B cell (primary cell): Measurements from ENCODE around the gene GATAD2B. TPM values are rescaled to one million over a fixed set of nuclear protein-coding genes. Genes with fewer than 3 reads are reported as not detected.

Experiments
- ATAC-seq: fragments of 200-7000 bp; cut with Tn5 transposase; one replicate; pipeline ENCODE4 v1.10.0; 2021; ENCODE audit warnings: low read depth, mild to moderate bottlenecking, moderate number of reproducible peaks, moderate library complexity
- CTCF ChIA-PET: fragments of 350-600 bp; sonication (Branson Sonifier 250); formaldehyde crosslinking; loops from one replicate; lab custom pipeline; 2021; ENCODE audit warnings: antibody characterized with exemption, inconsistent platforms; lab: Charles Lee
- POLR2A ChIA-PET: fragments of 350-600 bp; sonication (Branson Sonifier 250); formaldehyde crosslinking; loops from one replicate; lab custom pipeline; 2021; ENCODE audit warnings: antibody characterized with exemption; lab: Charles Lee
- DNase-seq: peaks from one replicate; pipeline ENCODE4 v3.0.0; 2013
- H2AFZ ChIP-seq: 2 replicates; pipeline ENCODE4 v1.6.1; 2012; ENCODE audit warnings: mild to moderate bottlenecking, low read depth, low read length; ENCODE audit not compliant: insufficient read depth, poor library complexity, severe bottlenecking
- H3K27ac ChIP-seq, 2 donors: 1 replicate in 1 of 2; 2 replicates in 1 of 2; pipeline ENCODE4 v1.5.1; 2012 to 2013; ENCODE audit warnings: low read length in 2 of 2, mild to moderate bottlenecking in 2 of 2, moderate library complexity in 1 of 2
- H3K27me3 ChIP-seq, 4 experiments: fragments of 200-600 bp in 1 of 4; sonication (generic) in 1 of 4; replicated peaks in 1 of 4; 1 replicate in 2 of 4; 2 replicates in 2 of 4; pipeline versions ENCODE4 v1.6.1 to v1.7.0; 2013 to 2016; ENCODE audit warnings: low read length in 3 of 4, mild to moderate bottlenecking in 2 of 4, mixed read lengths in 1 of 4, moderate library complexity in 1 of 4; ENCODE audit not compliant: insufficient read depth in 4 of 4, control insufficient read depth in 3 of 4; ENCODE audit errors: control extremely low read depth in 1 of 4
- H3K36me3 ChIP-seq, 2 experiments: replicated peaks in 1 of 2; 1 replicate in 1 of 2; 2 replicates in 1 of 2; pipeline versions ENCODE4 v1.6.1 to v1.7.1; 2013; ENCODE audit warnings: low read length in 1 of 2; ENCODE audit not compliant: insufficient read depth in 2 of 2, control insufficient read depth in 1 of 2; ENCODE audit errors: control extremely low read depth in 1 of 2, extremely low read depth in 1 of 2
- H3K4me1 ChIP-seq, 2 donors: fragments of 200-600 bp in 1 of 2; sonication (generic) in 1 of 2; 1 replicate in 1 of 2; 2 replicates in 1 of 2; pipeline versions ENCODE4 v1.5.1 to v1.6.1; 2013 to 2017; ENCODE audit warnings: low read length in 2 of 2; ENCODE audit not compliant: control insufficient read depth in 2 of 2, insufficient read depth in 2 of 2
- H3K4me2 ChIP-seq: replicated peaks from 2 replicates; pipeline ENCODE3; 2012; ENCODE audit warnings: mild to moderate bottlenecking, low read depth, low read length; ENCODE audit not compliant: poor library complexity, severe bottlenecking
- H3K4me3 ChIP-seq, 5 experiments: fragments of 200-600 bp in 1 of 5; sonication (generic) in 1 of 5; 1 replicate in 3 of 5; 2 replicates in 2 of 5; pipeline versions ENCODE4 v1.5.1 to v1.7.0; 2011 to 2016; ENCODE audit warnings: low read length in 4 of 5, mild to moderate bottlenecking in 4 of 5, low read depth in 2 of 5, control low read depth in 1 of 5, moderate library complexity in 1 of 5; ENCODE audit not compliant: insufficient read depth in 1 of 5; ENCODE audit errors: control extremely low read depth in 1 of 5, extremely low read depth in 1 of 5
- H3K79me2 ChIP-seq: fragments of 200-600 bp; sonication (generic); one replicate; pipeline ENCODE4 v1.6.0; 2016; ENCODE audit warnings: low read length; ENCODE audit not compliant: control insufficient read depth, insufficient read depth
- H3K9ac ChIP-seq: fragments of 200-600 bp; sonication (generic); 2 replicates; pipeline ENCODE4 v1.6.1; 2017; ENCODE audit warnings: mild to moderate bottlenecking, low read length, moderate library complexity
- H3K9me3 ChIP-seq, 3 donors: one replicate each; pipeline versions ENCODE4 v1.6.1 to v1.7.1; 2013; ENCODE audit warnings: low read length in 2 of 3; ENCODE audit not compliant: control insufficient read depth in 2 of 3, insufficient read depth in 1 of 3; ENCODE audit errors: control extremely low read depth in 1 of 3
- H4K20me1 ChIP-seq: 2 replicates; pipeline ENCODE4 v1.6.0; 2012; ENCODE audit warnings: mild to moderate bottlenecking, low read length; ENCODE audit not compliant: insufficient read depth, control insufficient read depth, poor library complexity, severe bottlenecking
- H3K27ac Mint-ChIP-seq: one replicate; pipeline ENCODE4 v1.8.0; 2021; ENCODE audit warnings: mixed read lengths
- H3K27me3 Mint-ChIP-seq: one replicate; pipeline ENCODE4 v1.8.0; 2021; ENCODE audit warnings: mixed read lengths
- H3K4me1 Mint-ChIP-seq: one replicate; pipeline ENCODE4 v1.8.0; 2021; ENCODE audit warnings: mixed read lengths
- H3K4me3 Mint-ChIP-seq: one replicate; pipeline ENCODE4 v1.8.0; 2021; ENCODE audit warnings: mixed read lengths
- H3K9me3 Mint-ChIP-seq: one replicate; pipeline ENCODE4 v1.8.0; 2022; ENCODE audit warnings: mixed read lengths; ENCODE audit not compliant: insufficient read depth
- EZH2 ChIP-seq: IDR thresholded peaks from 2 replicates; pipeline ENCODE4 v1.6.1; 2012; ENCODE audit warnings: borderline replicate concordance, low read depth, mild to moderate bottlenecking, moderate library complexity, low read length; ENCODE audit not compliant: insufficient read depth, poor library complexity, severe bottlenecking
- WGBS: methylation state at CpG from one replicate; pipeline ENCODE4 v1.1.5; 2013; ENCODE audit warnings: missing lambda C conversion rate; ENCODE audit not compliant: insufficient coverage; 5-methylcytosine and 5-hydroxymethylcytosine counted together
- intact Hi-C: fragments of 100-400 bp; cut with micrococcal nuclease; formaldehyde crosslinking; loops from one replicate; pipeline ENCODE4 v1.10.0; 2022
- polyA plus RNA-seq: library from polyadenylated mRNA; depleted of rRNA; stranded (reverse); fragments of >200 nt; gene quantifications from 2 replicates; pipeline ENCODE4 v1.2.3, GENCODE V29; 2012
- total RNA-seq, 2 donors: library from RNA; stranded (reverse); fragments of 120-200 nt in 1 of 2; gene quantifications; 1 replicate in 1 of 2; 2 replicates in 1 of 2; pipeline versions ENCODE4 v1.2.3 to v1.2.4, GENCODE V29; 2013 to 2022
- TF ChIP-seq, protein P1 (sequence below): fragments of 200-600 bp; IDR thresholded peaks from one replicate; pipeline ENCODE4 v1.8.0; 2022; ENCODE audit warnings: antibody characterized with exemption, mild to moderate bottlenecking

Gene GATAD2B
- total and polyA plus RNA-seq, 2 donors (not counting 1 experiment from before 2014, with no cell fraction given) = 16.7 to 105 TPM

DNA sequence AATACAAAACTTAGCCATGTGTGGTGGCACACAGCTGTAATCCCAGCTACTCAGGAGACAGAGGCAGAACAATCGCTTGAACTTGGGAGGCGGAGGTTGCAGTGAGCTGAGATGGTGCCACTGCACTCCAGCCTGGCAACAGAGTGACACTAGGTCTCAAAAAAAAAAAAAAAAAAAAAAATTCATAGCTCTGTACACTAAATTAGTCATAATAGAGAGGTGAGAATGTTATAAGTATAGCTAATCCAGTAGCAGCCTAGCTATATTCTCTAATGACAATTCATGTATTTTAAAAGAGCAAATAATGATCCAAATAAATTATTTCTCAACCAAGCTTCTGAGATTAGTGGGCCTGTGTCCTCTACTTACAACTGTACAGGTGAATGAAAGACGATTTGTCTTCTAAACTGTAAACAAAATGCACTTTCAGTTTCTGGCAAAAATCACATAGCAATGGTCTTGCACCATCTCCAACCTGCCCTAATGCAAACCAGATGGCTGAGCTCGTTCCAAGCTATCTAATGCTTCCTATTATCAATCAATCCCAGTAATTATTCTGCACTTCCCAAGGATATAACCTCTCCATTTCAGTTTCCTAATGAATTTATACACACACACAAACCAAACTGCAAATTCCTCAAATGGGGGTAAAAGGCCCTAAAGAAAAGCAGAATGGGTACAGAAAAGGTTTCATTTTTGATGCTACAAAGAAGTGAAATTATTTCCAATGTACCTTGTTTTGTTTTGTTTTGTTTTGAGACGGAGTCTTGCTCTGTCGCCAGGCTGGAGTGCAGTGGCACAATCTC, 56.5 kb downstream of the GATAD2B start:
- peaks cover 3 to 8% of the 10 kb centered on the region in 2 donors for H3K4me1 ChIP-seq
- H3K9me3 Mint-ChIP-seq = no peaks in the 10 kb centered on the region
- no peak overlapping the region for H3K4me3 ChIP-seq
- peak overlapping the region; percentile 64 for H3K27ac Mint-ChIP-seq
- intact Hi-C loops = loop anchor here (2.0 kb wide), 1 partner anchor 13 kb away; no protein-coding TSS in a partner anchor
- H3K27me3 ChIP-seq = no peaks in the 10 kb centered on the region
- ATAC-seq = no peak
- H3K4me1 Mint-ChIP-seq = peaks cover 30% of the 10 kb centered on the region
- H3K79me2 ChIP-seq = peaks cover 94% of the 10 kb centered on the region
- H3K4me2 ChIP-seq = peak overlapping the region; percentile 4
- no peak for DNase-seq
- peak overlapping the region in 1 of 2 donors; percentile 64 for H3K27ac ChIP-seq
- H2AFZ ChIP-seq = no peak overlapping the region
- CTCF ChIA-PET = interaction anchor here (0.7 to 0.8 kb wide), 5 partner anchors 13 to 120 kb away, joined by 3 to 4 read pairs (median 4); partner anchors contain the start of gene RAB13
- peaks cover 3 to 11% of the 10 kb centered on the region in 2 experiments for H3K36me3 ChIP-seq
- H3K4me3 Mint-ChIP-seq = peak overlapping the region; percentile 11
- H3K27me3 Mint-ChIP-seq = no peaks in the 10 kb centered on the region
- peaks cover 0 to 5% (median 2%) of the 10 kb centered on the region in 3 donors for H3K9me3 ChIP-seq
- WGBS = 72% methylated on average over 4 of the region's 6 CpGs
- H4K20me1 ChIP-seq = peaks cover 45% of the 10 kb centered on the region
- TF ChIP-seq EZH2 = no peak
- TF ChIP-seq, protein P1, sequence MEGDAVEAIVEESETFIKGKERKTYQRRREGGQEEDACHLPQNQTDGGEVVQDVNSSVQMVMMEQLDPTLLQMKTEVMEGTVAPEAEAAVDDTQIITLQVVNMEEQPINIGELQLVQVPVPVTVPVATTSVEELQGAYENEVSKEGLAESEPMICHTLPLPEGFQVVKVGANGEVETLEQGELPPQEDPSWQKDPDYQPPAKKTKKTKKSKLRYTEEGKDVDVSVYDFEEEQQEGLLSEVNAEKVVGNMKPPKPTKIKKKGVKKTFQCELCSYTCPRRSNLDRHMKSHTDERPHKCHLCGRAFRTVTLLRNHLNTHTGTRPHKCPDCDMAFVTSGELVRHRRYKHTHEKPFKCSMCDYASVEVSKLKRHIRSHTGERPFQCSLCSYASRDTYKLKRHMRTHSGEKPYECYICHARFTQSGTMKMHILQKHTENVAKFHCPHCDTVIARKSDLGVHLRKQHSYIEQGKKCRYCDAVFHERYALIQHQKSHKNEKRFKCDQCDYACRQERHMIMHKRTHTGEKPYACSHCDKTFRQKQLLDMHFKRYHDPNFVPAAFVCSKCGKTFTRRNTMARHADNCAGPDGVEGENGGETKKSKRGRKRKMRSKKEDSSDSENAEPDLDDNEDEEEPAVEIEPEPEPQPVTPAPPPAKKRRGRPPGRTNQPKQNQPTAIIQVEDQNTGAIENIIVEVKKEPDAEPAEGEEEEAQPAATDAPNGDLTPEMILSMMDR = no peak
- H3K9ac ChIP-seq = no peak overlapping the region
- POLR2A ChIA-PET = interaction anchor here (0.7 kb wide), 1 partner anchor 16 kb away, joined by 6 read pairs; no protein-coding TSS in a partner anchor

DNA sequence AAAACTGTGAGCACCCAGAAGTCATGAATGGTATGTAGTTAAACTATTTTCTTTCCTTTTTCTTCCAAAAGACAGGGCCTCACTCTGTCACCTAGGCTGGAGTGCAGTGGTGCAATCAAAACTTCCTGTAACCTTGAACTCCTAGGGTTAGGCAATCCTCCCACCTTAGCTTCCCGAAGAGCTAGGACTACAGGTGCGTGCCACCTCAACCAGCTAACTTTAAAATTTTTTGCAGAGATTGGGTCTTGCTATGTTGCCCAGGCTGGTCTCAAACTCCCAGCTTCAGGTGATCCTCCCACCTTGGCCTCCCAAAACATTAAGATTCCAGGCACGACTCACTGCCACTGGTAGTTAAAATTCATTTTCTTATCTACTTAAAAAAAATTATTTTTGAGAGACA, 62.5 kb downstream of the GATAD2B start:
- H3K4me2 ChIP-seq = no peak overlapping the region
- peaks cover 1 to 8% of the 10 kb centered on the region in 2 donors for H3K4me1 ChIP-seq
- Mint-ChIP-seq H3K9me3 (no peaks in the 10 kb centered on the region), H3K27ac (no peak overlapping the region), H3K4me3 (no peak overlapping the region), H3K4me1 (peaks cover 20% of the 10 kb centered on the region), H3K27me3 (no peaks in the 10 kb centered on the region)
- H3K27me3 ChIP-seq = no peaks in the 10 kb centered on the region
- H2AFZ ChIP-seq = no peak overlapping the region
- H3K27ac ChIP-seq = no peak overlapping the region
- H3K4me3 ChIP-seq = no peak overlapping the region
- DNase-seq = no peak
- peaks cover 87% of the 10 kb centered on the region for H3K79me2 ChIP-seq
- intact Hi-C loops = no loop called here
- peaks cover 45% of the 10 kb centered on the region for H4K20me1 ChIP-seq
- CTCF ChIA-PET = no interaction called here
- 97% methylated on average over 2 of the region's 3 CpGs for WGBS
- no peak for ATAC-seq
- POLR2A ChIA-PET = no interaction called here
- peaks cover 0 to 1% (median 0%) of the 10 kb centered on the region in 3 donors for H3K9me3 ChIP-seq
- no peak overlapping the region for H3K9ac ChIP-seq
- TF ChIP-seq, protein P1 = no peak
- TF ChIP-seq EZH2 = no peak
- H3K36me3 ChIP-seq = peaks cover 1 to 16% of the 10 kb centered on the region in 2 experiments
